ENCODE results near the gene NCAPD2. TPM values are rescaled to one million over a fixed set of nuclear protein-coding genes. Genes with fewer than 3 reads are reported as not detected.

The NCAPD2 gene
- total RNA-seq, 1 donor from 2014 or later: 113 TPM

- Histone ChIP-seq H4K20me1 (ENCODE audit: low read depth) (peaks cover 67% of the 10 kb centered on the region), H3K4me2 (peak overlapping the region; percentile 99), H3K36me3 (peaks cover 6% of the 10 kb centered on the region), H3K9me3 (ENCODE audit: low read depth) (no peaks in the 10 kb centered on the region), H3K27me3 (no peaks in the 10 kb centered on the region), H3K9ac (peak overlapping the region; percentile 74), H3F3A (ENCODE audit: low read depth) (peaks cover 95% of the 10 kb centered on the region), H3K79me2 (ENCODE audit: low read depth) (peaks cover 57% of the 10 kb centered on the region), H3K27ac (peak overlapping the region; percentile 85), H3K4me3 (peak overlapping the region; percentile 89), H3K4me1 (peaks cover 30% of the 10 kb centered on the region), H2AFZ (replicated peaks) (no peak overlapping the region)
- Mint-ChIP-seq H3K4me3 (peak overlapping the region; percentile 95), H3K27ac (peak overlapping the region; percentile 57), H3K36me3 (peaks cover 28% of the 10 kb centered on the region), H3K9me3 (no peaks in the 10 kb centered on the region), H3K27me3 (ENCODE audit: insufficient read depth, low read depth) (peaks cover 18% of the 10 kb centered on the region), H3K4me1 (peaks cover 52% of the 10 kb centered on the region)
- TF ChIP-seq EZH2 (IDR thresholded peaks at IDR 0.05): no peak
- TF ChIP-seq EZH2phosphoT487 (IDR thresholded peaks at IDR 0.05): no peak
- TF ChIP-seq, protein P1, sequence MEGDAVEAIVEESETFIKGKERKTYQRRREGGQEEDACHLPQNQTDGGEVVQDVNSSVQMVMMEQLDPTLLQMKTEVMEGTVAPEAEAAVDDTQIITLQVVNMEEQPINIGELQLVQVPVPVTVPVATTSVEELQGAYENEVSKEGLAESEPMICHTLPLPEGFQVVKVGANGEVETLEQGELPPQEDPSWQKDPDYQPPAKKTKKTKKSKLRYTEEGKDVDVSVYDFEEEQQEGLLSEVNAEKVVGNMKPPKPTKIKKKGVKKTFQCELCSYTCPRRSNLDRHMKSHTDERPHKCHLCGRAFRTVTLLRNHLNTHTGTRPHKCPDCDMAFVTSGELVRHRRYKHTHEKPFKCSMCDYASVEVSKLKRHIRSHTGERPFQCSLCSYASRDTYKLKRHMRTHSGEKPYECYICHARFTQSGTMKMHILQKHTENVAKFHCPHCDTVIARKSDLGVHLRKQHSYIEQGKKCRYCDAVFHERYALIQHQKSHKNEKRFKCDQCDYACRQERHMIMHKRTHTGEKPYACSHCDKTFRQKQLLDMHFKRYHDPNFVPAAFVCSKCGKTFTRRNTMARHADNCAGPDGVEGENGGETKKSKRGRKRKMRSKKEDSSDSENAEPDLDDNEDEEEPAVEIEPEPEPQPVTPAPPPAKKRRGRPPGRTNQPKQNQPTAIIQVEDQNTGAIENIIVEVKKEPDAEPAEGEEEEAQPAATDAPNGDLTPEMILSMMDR (IDR thresholded peaks at IDR 0.05): no peak
- peak; percentile 86 for DNase-seq (ENCODE audit: low spot score)
These were observed 41.2 kb downstream of the NCAPD2 start for GRCh38 chr12:6534945-6535696.

- TF ChIP-seq EZH2phosphoT487 (IDR thresholded peaks at IDR 0.05) (no peak), EZH2 (IDR thresholded peaks at IDR 0.05) (no peak)
- TF ChIP-seq, protein P1 (IDR thresholded peaks at IDR 0.05): no peak
- Mint-ChIP-seq H3K9me3 (no peaks in the 10 kb centered on the region), H3K4me1 (peaks cover 50% of the 10 kb centered on the region), H3K27me3 (ENCODE audit: insufficient read depth, low read depth) (peaks cover 18% of the 10 kb centered on the region), H3K27ac (no peak overlapping the region), H3K36me3 (peaks cover 22% of the 10 kb centered on the region), H3K4me3 (peak overlapping the region; percentile 95)
- H3K4me3 ChIP-seq: peak overlapping the region; percentile 89
- peaks cover 95% of the 10 kb centered on the region for H3F3A ChIP-seq (ENCODE audit: low read depth)
- no peak for DNase-seq (ENCODE audit: low spot score)
- no peaks in the 10 kb centered on the region for H3K9me3 ChIP-seq (ENCODE audit: low read depth)
- peak overlapping the region; percentile 74 for H3K9ac ChIP-seq
- H3K79me2 ChIP-seq (ENCODE audit: low read depth): peaks cover 57% of the 10 kb centered on the region
- H3K27ac ChIP-seq: peak overlapping the region; percentile 85
- peaks cover 6% of the 10 kb centered on the region for H3K36me3 ChIP-seq
- peak overlapping the region; percentile 99 for H3K4me2 ChIP-seq
- no peaks in the 10 kb centered on the region for H3K27me3 ChIP-seq
- H4K20me1 ChIP-seq (ENCODE audit: low read depth): peaks cover 72% of the 10 kb centered on the region
- H3K4me1 ChIP-seq: peaks cover 33% of the 10 kb centered on the region
- H2AFZ ChIP-seq (replicated peaks): no peak overlapping the region
These were observed 41.7 kb downstream of the NCAPD2 start for GRCh38 chr12:6535697-6535946.

DNA sequence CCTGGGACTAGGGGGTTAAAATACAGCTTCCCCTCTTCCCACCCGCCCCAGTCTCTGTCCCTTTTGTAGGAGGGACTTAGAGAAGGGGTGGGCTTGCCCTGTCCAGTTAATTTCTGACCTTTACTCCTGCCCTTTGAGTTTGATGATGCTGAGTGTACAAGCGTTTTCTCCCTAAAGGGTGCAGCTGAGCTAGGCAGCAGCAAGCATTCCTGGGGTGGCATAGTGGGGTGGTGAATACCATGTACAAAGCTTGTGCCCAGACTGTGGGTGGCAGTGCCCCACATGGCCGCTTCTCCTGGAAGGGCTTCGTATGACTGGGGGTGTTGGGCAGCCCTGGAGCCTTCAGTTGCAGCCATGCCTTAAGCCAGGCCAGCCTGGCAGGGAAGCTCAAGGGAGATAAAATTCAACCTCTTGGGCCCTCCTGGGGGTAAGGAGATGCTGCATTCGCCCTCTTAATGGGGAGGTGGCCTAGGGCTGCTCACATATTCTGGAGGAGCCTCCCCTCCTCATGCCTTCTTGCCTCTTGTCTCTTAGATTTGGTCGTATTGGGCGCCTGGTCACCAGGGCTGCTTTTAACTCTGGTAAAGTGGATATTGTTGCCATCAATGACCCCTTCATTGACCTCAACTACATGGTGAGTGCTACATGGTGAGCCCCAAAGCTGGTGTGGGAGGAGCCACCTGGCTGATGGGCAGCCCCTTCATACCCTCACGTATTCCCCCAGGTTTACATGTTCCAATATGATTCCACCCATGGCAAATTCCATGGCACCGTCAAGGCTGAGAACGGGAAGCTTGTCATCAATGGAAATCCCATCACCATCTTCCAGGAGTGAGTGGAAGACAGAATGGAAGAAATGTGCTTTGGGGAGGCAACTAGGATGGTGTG, 42.3 kb downstream of the NCAPD2 start:
- Histone ChIP-seq H2AFZ (replicated peaks) (no peak overlapping the region), H3K27me3 (no peaks in the 10 kb centered on the region), H3F3A (ENCODE audit: low read depth) (peaks cover 94% of the 10 kb centered on the region), H3K9ac (peak overlapping the region; percentile 74), H3K9me3 (ENCODE audit: low read depth) (no peaks in the 10 kb centered on the region), H3K4me2 (peak overlapping the region; percentile 99), H3K4me3 (peak overlapping the region; percentile 89), H4K20me1 (ENCODE audit: low read depth) (peaks cover 78% of the 10 kb centered on the region), H3K4me1 (peaks cover 32% of the 10 kb centered on the region), H3K27ac (peak overlapping the region; percentile 85), H3K79me2 (ENCODE audit: low read depth) (peaks cover 53% of the 10 kb centered on the region), H3K36me3 (peaks cover 6% of the 10 kb centered on the region)
- Mint-ChIP-seq H3K4me3 (peak overlapping the region; percentile 95), H3K4me1 (peaks cover 48% of the 10 kb centered on the region), H3K27me3 (ENCODE audit: insufficient read depth, low read depth) (peaks cover 18% of the 10 kb centered on the region), H3K36me3 (peaks cover 21% of the 10 kb centered on the region), H3K27ac (peak overlapping the region; percentile 66), H3K9me3 (no peaks in the 10 kb centered on the region)
- DNase-seq (ENCODE audit: low spot score): no peak
- TF ChIP-seq EZH2phosphoT487 (IDR thresholded peaks at IDR 0.05) (no peak), EZH2 (IDR thresholded peaks at IDR 0.05) (no peak)
- TF ChIP-seq, protein P1 (IDR thresholded peaks at IDR 0.05): no peak

Measured in neural progenitor cell (in vitro differentiated cells).